Neuronal stem cell (in vitro differentiated cells): ENCODE measurements around the gene TMEM234.
A peak's percentile ranks its signal among the peaks of the same experiment; 100 is the strongest.

Experiments
- DNase-seq: peaks from one replicate; pipeline ENCODE4 v3.0.0-alpha.2; 2013; ENCODE audit warnings: low spot score
- H2AFZ ChIP-seq: one replicate; pipeline ENCODE4 v1.6.1; 2013; ENCODE audit warnings: mild to moderate bottlenecking, low read length, inconsistent platforms
- H2AK5ac ChIP-seq: 2 replicates; pipeline ENCODE4 v1.6.1; 2013; ENCODE audit warnings: low read depth, mild to moderate bottlenecking, inconsistent platforms, low read length, moderate library complexity, mixed read lengths
- H2BK120ac ChIP-seq: 2 replicates; pipeline ENCODE4 v1.6.1; 2013; ENCODE audit warnings: low read depth, mild to moderate bottlenecking, inconsistent platforms, low read length, moderate library complexity, mixed read lengths
- H2BK12ac ChIP-seq: one replicate; pipeline ENCODE4 v1.6.1; 2013; ENCODE audit warnings: low read length, inconsistent platforms
- H2BK15ac ChIP-seq: 2 replicates; pipeline ENCODE4 v1.6.1; 2013; ENCODE audit warnings: mild to moderate bottlenecking, low read length, inconsistent platforms, mixed read lengths
- H2BK5ac ChIP-seq: one replicate; pipeline ENCODE4 v1.6.1; 2013; ENCODE audit warnings: inconsistent platforms, mild to moderate bottlenecking, low read length, moderate library complexity
- H3K14ac ChIP-seq: one replicate; pipeline ENCODE4 v1.6.1; 2013; ENCODE audit warnings: low read length, inconsistent platforms
- H3K18ac ChIP-seq: 2 replicates; pipeline ENCODE4 v1.6.1; 2013; ENCODE audit warnings: low read length, inconsistent platforms
- H3K23ac ChIP-seq: 2 replicates; pipeline ENCODE4 v1.6.1; 2013; ENCODE audit warnings: low read depth, mild to moderate bottlenecking, mixed read lengths, low read length, inconsistent platforms; ENCODE audit not compliant: poor library complexity
- H3K27ac ChIP-seq: replicated peaks from 3 replicates; pipeline ENCODE4 v1.5.1; 2013; ENCODE audit warnings: low read length, inconsistent platforms
- H3K27me3 ChIP-seq, 3 experiments: 2 replicates each; pipeline ENCODE4 v1.6.1; 2013; ENCODE audit warnings: low read length in 3 of 3, mild to moderate bottlenecking in 2 of 3, inconsistent platforms in 1 of 3, low read depth in 1 of 3, mixed read lengths in 1 of 3, moderate library complexity in 1 of 3; ENCODE audit not compliant: control insufficient read depth in 3 of 3, insufficient read depth in 3 of 3
- H3K36me3 ChIP-seq, 2 donors: replicated peaks in 1 of 2; 2 replicates each; pipeline ENCODE4 v1.6.1; 2013; ENCODE audit warnings: low read length in 2 of 2; ENCODE audit not compliant: control insufficient read depth in 2 of 2, insufficient read depth in 2 of 2
- H3K4ac ChIP-seq: 2 replicates; pipeline ENCODE4 v1.6.1; 2013; ENCODE audit warnings: inconsistent platforms, mild to moderate bottlenecking, low read length, moderate library complexity
- H3K4me1 ChIP-seq, 2 donors: 1 replicate in 1 of 2; 2 replicates in 1 of 2; pipeline ENCODE4 v1.6.1; 2013; ENCODE audit warnings: low read length in 2 of 2, low read depth in 1 of 2; ENCODE audit not compliant: control insufficient read depth in 2 of 2, insufficient read depth in 1 of 2
- H3K4me2 ChIP-seq: one replicate; pipeline ENCODE4 v1.6.1; 2013; ENCODE audit warnings: mild to moderate bottlenecking, low read length, inconsistent platforms; ENCODE audit not compliant: insufficient read depth, poor library complexity, severe bottlenecking
- H3K4me3 ChIP-seq, 2 donors: 2 replicates each; pipeline ENCODE4 v1.5.1; 2013; ENCODE audit warnings: low read length in 2 of 2, mild to moderate bottlenecking in 2 of 2, inconsistent platforms in 1 of 2, moderate library complexity in 1 of 2
- H3K79me1 ChIP-seq: one replicate; pipeline ENCODE4 v1.6.1; 2013; ENCODE audit warnings: low read depth, mild to moderate bottlenecking, inconsistent platforms, low read length, moderate library complexity
- H3K9ac ChIP-seq: one replicate; pipeline ENCODE4 v1.6.1; 2013; ENCODE audit warnings: mild to moderate bottlenecking, low read depth, low read length, inconsistent platforms; ENCODE audit not compliant: poor library complexity
- H3K9me3 ChIP-seq, 2 donors: replicated peaks in 1 of 2; 2 replicates each; pipeline versions ENCODE3 to v1.6.1; 2013; ENCODE audit warnings: low read length in 2 of 2, mild to moderate bottlenecking in 2 of 2, inconsistent platforms in 1 of 2, low read depth in 1 of 2, mixed read lengths in 1 of 2, moderate library complexity in 1 of 2; ENCODE audit not compliant: control insufficient read depth in 2 of 2, insufficient read depth in 1 of 2
- H4K8ac ChIP-seq: one replicate; pipeline ENCODE4 v1.6.1; 2013; ENCODE audit warnings: low read depth, mild to moderate bottlenecking, inconsistent platforms, low read length, moderate library complexity
- H4K91ac ChIP-seq: one replicate; pipeline ENCODE4 v1.6.1; 2013; ENCODE audit warnings: low read length, low read depth, mild to moderate bottlenecking, inconsistent platforms; ENCODE audit not compliant: poor library complexity
- WGBS, 2 donors: extraction: QIAGEN DNeasy Blood & Tissue Kit; methylation state at CpG; one replicate each; pipeline ENCODE4 v1.1.7; 2013; ENCODE audit warnings: missing lambda C conversion rate in 2 of 2, mixed read lengths in 1 of 2; ENCODE audit not compliant: insufficient read length in 2 of 2, insufficient replicate concordance in 1 of 2; ENCODE audit errors: extremely low coverage in 2 of 2; 5-methylcytosine and 5-hydroxymethylcytosine counted together

TMEM234 gene

DNA sequence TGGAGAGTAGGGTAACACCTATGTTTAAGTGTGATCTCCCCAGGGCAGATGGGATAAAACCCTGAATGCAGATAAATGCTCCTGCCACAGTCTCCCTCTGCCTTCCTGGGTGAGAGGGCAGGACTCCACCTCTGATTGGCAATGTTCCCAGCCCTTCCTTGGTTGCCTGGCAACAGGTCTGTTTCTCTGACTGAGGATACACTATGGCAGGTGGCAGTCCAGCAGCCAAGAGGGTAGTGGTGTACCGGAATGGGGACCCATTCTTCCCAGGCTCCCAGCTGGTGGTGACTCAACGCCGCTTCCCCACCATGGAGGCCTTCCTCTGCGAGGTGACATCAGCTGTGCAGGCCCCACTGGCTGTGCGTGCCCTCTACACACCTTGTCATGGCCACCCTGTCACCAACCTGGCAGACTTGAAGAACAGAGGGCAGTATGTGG, 13.2 kb downstream of the TMEM234 start, which contains the start of gene DCDC2B:
Gene DCDC2B, plus strand, starts transcription at position 199 of the 438 bp plus-strand sequence. Its CDS starts 5 bp downstream, at position 204.
- H3K4ac ChIP-seq, result no peak within 1 kb of the TSS
- H2BK120ac ChIP-seq, result no peak within 1 kb of the TSS
- no peak within 1 kb of the TSS for H3K9ac ChIP-seq
- peak within 1 kb of the TSS; percentile 56 for H3K23ac ChIP-seq
- H2AFZ ChIP-seq, result no peak within 1 kb of the TSS
- H3K4me2 ChIP-seq, result no peak within 1 kb of the TSS
- H3K4me3 ChIP-seq, result no peak within 1 kb of the TSS
- no peak within 1 kb of the TSS for H2BK12ac ChIP-seq
- H3K36me3 ChIP-seq, result peaks cover 6 to 31% of the 10 kb centered on the region in 2 donors
- H3K27ac ChIP-seq, result no peak within 1 kb of the TSS
- H4K8ac ChIP-seq, result no peak within 1 kb of the TSS
- no peak within 1 kb of the TSS for H3K14ac ChIP-seq
- no peak within 1 kb of the TSS for H4K91ac ChIP-seq
- DNase-seq, result no peak
- H3K4me1 ChIP-seq, result peaks cover 2 to 11% of the 10 kb centered on the region in 2 donors
- no peak within 1 kb of the TSS for H2AK5ac ChIP-seq
- whole genome bisulfite sequencing, 2 donors, result no CpG with 5 or more reads among the region's 5 CpGs
- no peak within 1 kb of the TSS for H2BK5ac ChIP-seq
- H3K27me3 ChIP-seq, result peaks cover 0 to 2% (median 0%) of the 10 kb centered on the region in 3 experiments
- H3K18ac ChIP-seq, result no peak within 1 kb of the TSS
- no peaks in the 10 kb centered on the region for H3K9me3 ChIP-seq
- H3K79me1 ChIP-seq, result peaks cover 9% of the 10 kb centered on the region
- no peak within 1 kb of the TSS for H2BK15ac ChIP-seq

DNA sequence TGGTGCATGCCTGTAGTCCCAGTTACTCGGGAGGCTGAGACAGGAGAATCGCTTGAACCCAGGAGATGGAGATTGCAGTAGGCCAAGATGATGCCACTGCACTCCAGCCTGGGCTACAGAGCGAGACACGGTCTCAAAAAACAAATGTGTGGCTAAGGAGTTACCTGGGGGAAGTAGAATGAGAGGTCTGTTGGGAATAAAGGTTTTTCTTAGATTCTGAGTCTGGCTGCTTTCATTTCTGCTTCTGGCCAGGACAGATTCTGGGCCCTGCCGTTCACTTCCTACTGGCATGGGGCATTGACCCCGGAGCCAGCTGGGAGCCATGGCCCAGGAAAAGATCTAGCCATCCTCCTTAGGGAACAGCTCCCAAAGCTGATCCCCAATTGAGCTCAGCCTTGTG, 13.7 kb downstream of the TMEM234 start:
- H2BK12ac ChIP-seq, result no peak overlapping the region
- no CpG with 5 or more reads among the region's 6 CpGs for WGBS, 2 donors
- no peak overlapping the region for H3K27ac ChIP-seq

DNA sequence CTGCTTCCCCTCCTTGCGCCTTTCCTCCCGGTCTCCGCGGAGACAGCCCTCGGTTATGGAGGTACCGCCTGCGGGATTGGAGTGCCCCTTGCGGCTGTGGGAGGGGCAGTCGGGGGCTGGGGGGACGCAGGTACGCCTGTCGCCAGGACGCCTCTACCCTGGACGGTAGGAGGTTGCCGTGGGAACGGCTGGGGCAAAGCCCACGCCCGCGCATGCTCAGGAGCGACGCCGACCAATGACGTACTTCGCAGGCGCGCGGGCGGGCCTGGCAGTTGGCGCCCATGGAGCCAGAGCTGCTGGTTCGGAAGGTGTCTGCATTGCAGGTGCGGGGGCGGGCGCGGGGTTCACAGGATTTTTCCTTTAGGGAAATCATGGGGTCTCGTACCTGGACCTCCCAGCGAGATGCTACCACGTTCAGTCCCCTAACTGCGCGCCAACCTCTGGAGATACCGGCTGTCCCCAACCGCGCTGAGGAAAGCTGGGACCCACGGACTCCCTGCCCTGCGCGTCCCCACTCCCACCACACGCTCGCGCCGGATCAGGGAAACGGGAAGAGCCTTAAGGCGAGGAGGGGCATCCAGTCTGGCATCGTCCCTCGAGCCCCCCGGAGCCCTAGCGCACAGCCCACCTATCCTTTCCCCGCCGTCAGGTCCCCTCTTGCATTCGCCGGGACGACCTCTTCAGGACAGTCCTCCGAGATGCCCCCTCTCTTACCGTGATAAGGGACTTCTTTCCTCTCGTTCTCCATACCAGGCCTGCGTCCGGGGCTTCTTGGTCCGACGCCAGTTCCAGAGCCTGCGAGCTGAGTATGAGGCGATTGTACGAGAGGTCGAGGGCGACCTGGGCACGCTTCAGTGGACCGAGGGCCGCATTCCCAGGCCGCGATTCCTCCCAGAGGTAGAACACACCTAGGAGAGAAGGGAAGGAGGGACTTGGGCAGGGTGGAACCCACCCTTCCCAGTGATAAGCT, 16.5 kb downstream of the TMEM234 start, which contains the start of gene IQCC:
Gene IQCC, plus strand, starts transcription at position 271 of the 970 bp plus-strand sequence. Its CDS starts 11 bp downstream, at position 282.
- H3K4me2 ChIP-seq, result peak within 1 kb of the TSS; percentile 96
- H3K4me3 ChIP-seq, result peak within 1 kb of the TSS; percentile 72 to 83
- H2BK15ac ChIP-seq, result peak within 1 kb of the TSS; percentile 10
- peak within 1 kb of the TSS; percentile 63 for H3K14ac ChIP-seq
- H2BK120ac ChIP-seq, result no peak within 1 kb of the TSS
- peak within 1 kb of the TSS; percentile 95 for H2BK12ac ChIP-seq
- H3K79me1 ChIP-seq, result peaks cover 9% of the 10 kb centered on the region
- peak within 1 kb of the TSS; percentile 85 for H2AFZ ChIP-seq
- no peak within 1 kb of the TSS for H4K91ac ChIP-seq
- DNase-seq, result peak; percentile 84
- H3K27me3 ChIP-seq, result peaks cover 0 to 2% (median 0%) of the 10 kb centered on the region in 3 experiments
- H2AK5ac ChIP-seq, result peak within 1 kb of the TSS; percentile 99
- H3K23ac ChIP-seq, result peak within 1 kb of the TSS; percentile 90
- H3K27ac ChIP-seq, result no peak within 1 kb of the TSS
- H3K9me3 ChIP-seq, result no peaks in the 10 kb centered on the region
- peak within 1 kb of the TSS; percentile 95 for H4K8ac ChIP-seq
- WGBS, 2 donors, result no CpG with 5 or more reads among the region's 77 CpGs
- H3K4me1 ChIP-seq, result peaks cover 8 to 15% of the 10 kb centered on the region in 2 donors
- peak within 1 kb of the TSS; percentile 94 for H3K18ac ChIP-seq
- H3K4ac ChIP-seq, result peak within 1 kb of the TSS; percentile 93
- H3K36me3 ChIP-seq, result peaks cover 6 to 29% of the 10 kb centered on the region in 2 donors
- peak within 1 kb of the TSS; percentile 99 for H3K9ac ChIP-seq
- H2BK5ac ChIP-seq, result no peak within 1 kb of the TSS

More for the DNA sequence above, 13.7 kb downstream of the TMEM234 start:
- no peak overlapping the region for H3K23ac ChIP-seq
- H3K4me3 ChIP-seq, result no peak overlapping the region
- DNase-seq, result no peak
- H2BK120ac ChIP-seq, result no peak overlapping the region
- no peak overlapping the region for H3K4me2 ChIP-seq
- peaks cover 0 to 2% (median 0%) of the 10 kb centered on the region in 3 experiments for H3K27me3 ChIP-seq
- H3K14ac ChIP-seq, result no peak overlapping the region
- no peaks in the 10 kb centered on the region for H3K9me3 ChIP-seq
- H2AK5ac ChIP-seq, result no peak overlapping the region
- H2BK15ac ChIP-seq, result no peak overlapping the region
- H3K4me1 ChIP-seq, result peaks cover 2 to 11% of the 10 kb centered on the region in 2 donors
- H3K79me1 ChIP-seq, result peaks cover 9% of the 10 kb centered on the region
- no peak overlapping the region for H3K9ac ChIP-seq
- no peak overlapping the region for H4K8ac ChIP-seq
- no peak overlapping the region for H2AFZ ChIP-seq
- H2BK5ac ChIP-seq, result no peak overlapping the region
- peaks cover 6 to 29% of the 10 kb centered on the region in 2 donors for H3K36me3 ChIP-seq
- no peak overlapping the region for H3K4ac ChIP-seq
- H3K18ac ChIP-seq, result no peak overlapping the region
- H4K91ac ChIP-seq, result no peak overlapping the region

DNA sequence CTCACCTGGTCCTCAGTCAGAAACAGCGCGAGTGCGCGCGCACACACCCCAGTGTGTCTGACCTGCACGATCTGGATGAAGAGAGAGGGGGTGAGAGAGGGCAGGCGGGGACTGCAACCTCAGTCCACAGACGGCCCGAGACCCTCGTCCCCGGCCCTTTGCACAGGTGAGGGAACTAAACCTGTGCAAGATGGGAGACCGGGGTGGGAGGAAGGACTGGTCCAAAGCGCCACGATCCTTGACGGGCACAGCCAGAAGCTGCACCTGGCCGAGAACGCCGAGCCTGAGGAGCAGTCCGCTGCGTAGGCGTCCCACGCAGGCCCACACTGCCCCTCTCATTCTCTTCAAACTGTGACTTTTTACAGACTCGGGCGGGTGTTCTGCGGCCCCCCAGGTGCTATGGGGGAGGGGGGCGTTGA, 17.2 kb downstream of the TMEM234 start:
- H2BK120ac ChIP-seq, result no peak overlapping the region
- no peak overlapping the region for H4K91ac ChIP-seq
- H3K4ac ChIP-seq, result peak overlapping the region; percentile 47
- peaks cover 6 to 29% of the 10 kb centered on the region in 2 donors for H3K36me3 ChIP-seq
- H3K27ac ChIP-seq, result no peak overlapping the region
- peaks cover 10 to 17% of the 10 kb centered on the region in 2 donors for H3K4me1 ChIP-seq
- peak overlapping the region; percentile 72 to 83 for H3K4me3 ChIP-seq
- H3K9ac ChIP-seq, result peak overlapping the region; percentile 91
- peaks cover 9% of the 10 kb centered on the region for H3K79me1 ChIP-seq
- no peak overlapping the region for H2BK5ac ChIP-seq
- WGBS, 2 donors, result no CpG with 5 or more reads among the region's 26 CpGs
- peak overlapping the region; percentile 10 for H2BK15ac ChIP-seq
- H3K23ac ChIP-seq, result peak overlapping the region; percentile 90
- H2AFZ ChIP-seq, result peak overlapping the region; percentile 85
- H3K18ac ChIP-seq, result peak overlapping the region; percentile 94
- peak overlapping the region; percentile 96 for H2AK5ac ChIP-seq
- H3K9me3 ChIP-seq, result no peaks in the 10 kb centered on the region
- DNase-seq, result no peak
- H3K27me3 ChIP-seq, result peaks cover 0 to 2% (median 0%) of the 10 kb centered on the region in 3 experiments
- H3K14ac ChIP-seq, result peak overlapping the region; percentile 57
- peak overlapping the region; percentile 86 for H3K4me2 ChIP-seq
- no peak overlapping the region for H2BK12ac ChIP-seq
- peak overlapping the region; percentile 53 for H4K8ac ChIP-seq
